Measurements from ENCODE around the gene ARAP1.

GRCh38 chr11:72732329-72732728, 19.9 kb downstream of the ARAP1 start:
- TF ChIP-seq CTCF (IDR thresholded peaks at IDR 0.05; ENCODE audit: extremely low read depth in 1 of 2, insufficient read depth in 1 of 2, low read depth in 1 of 2, low read length in 2 of 2), result no peak
- TF ChIP-seq EZH2 (IDR thresholded peaks at IDR 0.05; ENCODE audit: borderline replicate concordance, low read depth, low read length, severe bottlenecking), result no peak
- no peak for TF ChIP-seq POLR2AphosphoS5 (IDR thresholded peaks at IDR 0.05; ENCODE audit: insufficient read depth, low read depth, low read length)
- no peak for TF ChIP-seq JUN (IDR thresholded peaks at IDR 0.05; ENCODE audit: borderline replicate concordance, insufficient read depth, insufficient read length, low read depth)
- TF ChIP-seq FOS (IDR thresholded peaks at IDR 0.05; ENCODE audit: borderline replicate concordance, insufficient read depth, low read length), result no peak
- TF ChIP-seq POLR2A (IDR thresholded peaks at IDR 0.05; ENCODE audit: low read depth, low read length), result no peak
- TF ChIP-seq MAX (IDR thresholded peaks at IDR 0.05; ENCODE audit: insufficient read depth, insufficient read length), result no peak
- TF ChIP-seq MYC (IDR thresholded peaks at IDR 0.05; ENCODE audit: low read depth, low read length), result no peak
- TF ChIP-seq GATA2 (IDR thresholded peaks at IDR 0.05; ENCODE audit: insufficient read depth, insufficient read length, low read depth, low read length), result no peak
